Fibroblast of lung (primary cell): ENCODE results near the gene OR2L3.

Source experiments
- EZH2 ChIP-seq: IDR thresholded peaks from 2 replicates; pipeline ENCODE4 v1.5.1; 2012; ENCODE audit warnings: low read length, control low read depth, mild to moderate bottlenecking; ENCODE audit errors: missing control alignments
- TF ChIP-seq, protein P1 (sequence below), 2 donors: IDR thresholded peaks in 1 of 2; conservative IDR thresholded peaks in 1 of 2; 1 replicate in 1 of 2; 2 replicates in 1 of 2; pipeline ENCODE4 v1.5.1; 2011 to 2012; ENCODE audit warnings: low read length in 2 of 2, control low read depth in 1 of 2, inconsistent platforms in 1 of 2, low read depth in 1 of 2, mild to moderate bottlenecking in 1 of 2

- TF ChIP-seq, protein P1, sequence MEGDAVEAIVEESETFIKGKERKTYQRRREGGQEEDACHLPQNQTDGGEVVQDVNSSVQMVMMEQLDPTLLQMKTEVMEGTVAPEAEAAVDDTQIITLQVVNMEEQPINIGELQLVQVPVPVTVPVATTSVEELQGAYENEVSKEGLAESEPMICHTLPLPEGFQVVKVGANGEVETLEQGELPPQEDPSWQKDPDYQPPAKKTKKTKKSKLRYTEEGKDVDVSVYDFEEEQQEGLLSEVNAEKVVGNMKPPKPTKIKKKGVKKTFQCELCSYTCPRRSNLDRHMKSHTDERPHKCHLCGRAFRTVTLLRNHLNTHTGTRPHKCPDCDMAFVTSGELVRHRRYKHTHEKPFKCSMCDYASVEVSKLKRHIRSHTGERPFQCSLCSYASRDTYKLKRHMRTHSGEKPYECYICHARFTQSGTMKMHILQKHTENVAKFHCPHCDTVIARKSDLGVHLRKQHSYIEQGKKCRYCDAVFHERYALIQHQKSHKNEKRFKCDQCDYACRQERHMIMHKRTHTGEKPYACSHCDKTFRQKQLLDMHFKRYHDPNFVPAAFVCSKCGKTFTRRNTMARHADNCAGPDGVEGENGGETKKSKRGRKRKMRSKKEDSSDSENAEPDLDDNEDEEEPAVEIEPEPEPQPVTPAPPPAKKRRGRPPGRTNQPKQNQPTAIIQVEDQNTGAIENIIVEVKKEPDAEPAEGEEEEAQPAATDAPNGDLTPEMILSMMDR (conservative IDR thresholded peaks at IDR 0.05 in 1 of 2, IDR thresholded peaks at IDR 0.05 in 1 of 2; ENCODE audit: low read depth in 1 of 2, low read length in 2 of 2): no peak
- no peak for TF ChIP-seq EZH2
These were observed 56.2 kb downstream of the OR2L3 start for GRCh38 chr1:248102847-248103246.
